Vagina (tissue), 2 donors: Measurements from ENCODE around the gene SCAMP4. TPM values are rescaled to one million over a fixed set of nuclear protein-coding genes. Genes with fewer than 3 reads are reported as not detected.

Experiments used
- DNase-seq, 2 donors: peaks; one replicate each; pipeline ENCODE4 v3.0.0-alpha.2; 2017; ENCODE audit errors: extremely low spot score in 2 of 2
- H3K27ac ChIP-seq: fragments of 200-600 bp; sonication (generic); one replicate; pipeline ENCODE4 v1.5.1; 2019
- H3K27me3 ChIP-seq: fragments of 200-600 bp; sonication (generic); one replicate; pipeline ENCODE4 v1.5.1; 2019
- H3K36me3 ChIP-seq, 2 donors: fragments of 200-600 bp; sonication (generic); one replicate each; pipeline ENCODE4 v1.5.1; 2017 to 2019
- H3K4me1 ChIP-seq: fragments of 200-600 bp; sonication (generic); one replicate; pipeline ENCODE4 v1.5.1; 2019
- H3K4me3 ChIP-seq, 2 donors: fragments of 200-600 bp; sonication (generic); 1 replicate in 1 of 2; 2 replicates in 1 of 2; pipeline ENCODE4 v1.5.1; 2016 to 2019
- H3K9me3 ChIP-seq: fragments of 200-600 bp; sonication (generic); one replicate; pipeline ENCODE4 v1.5.1; 2019
- POLR2A ChIP-seq, 2 donors: fragments of 450-650 bp; IDR thresholded peaks; one replicate each; pipeline ENCODE4 v1.6.1; 2017; ENCODE audit warnings: antibody characterized with exemption in 2 of 2, mild to moderate bottlenecking in 2 of 2, moderate library complexity in 2 of 2
- POLR2AphosphoS5 ChIP-seq, 2 donors: sonication (generic); formaldehyde crosslinking; IDR thresholded peaks; one replicate each; pipeline ENCODE4 v1.9.0; 2017; ENCODE audit warnings: antibody characterized with exemption in 2 of 2, mild to moderate bottlenecking in 2 of 2, low read depth in 1 of 2; ENCODE audit not compliant: insufficient read depth in 1 of 2
- intact Hi-C: fragments of 100-400 bp; cut with DNase I; formaldehyde crosslinking; loops from one replicate; pipeline ENCODE4 v1.15.1; 2023
- total RNA-seq: library from RNA; depleted of rRNA; stranded (reverse); fragments of >200 nt; gene quantifications from one replicate; pipeline ENCODE4 v1.2.3, GENCODE V29; 2016
- TF ChIP-seq, protein P1 (sequence below), 3 experiments: fragments of 450-650 bp in 2 of 3; fragments of 200-600 bp in 1 of 3; sonication (generic) in 1 of 3; IDR thresholded peaks; one replicate each; pipeline ENCODE4 v1.5.1; 2017 to 2019; ENCODE audit warnings: antibody characterized with exemption in 3 of 3, mild to moderate bottlenecking in 2 of 3, moderate library complexity in 2 of 3

SCAMP4 gene
- total RNA-seq, 1 donor from 2014 or later = 51.3 TPM

DNA sequence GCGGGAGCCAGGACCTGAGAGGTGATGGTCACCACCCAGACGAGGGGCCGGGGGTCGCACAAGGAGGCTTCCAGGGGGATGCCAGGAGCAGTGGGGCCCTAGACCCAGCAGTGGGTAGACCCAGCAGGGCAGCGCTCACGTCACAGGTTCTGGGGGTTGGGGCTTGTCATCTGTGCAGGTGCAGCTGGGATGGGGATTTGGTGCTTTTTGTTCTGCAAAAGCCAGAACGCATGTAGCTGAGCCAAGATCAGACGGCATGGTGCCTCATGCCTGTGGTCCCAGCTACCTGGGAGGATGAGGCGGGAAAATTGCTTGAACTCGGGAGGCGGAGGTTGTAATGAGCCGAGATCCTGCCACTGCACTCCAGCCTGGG, 50.9 kb downstream of the SCAMP4 start:
- peaks cover 10% of the 10 kb centered on the region for H3K4me1 ChIP-seq
- intact Hi-C loops = no loop called here
- H3K4me3 ChIP-seq = no peak overlapping the region
- no peaks in the 10 kb centered on the region for H3K27me3 ChIP-seq
- no peaks in the 10 kb centered on the region for H3K9me3 ChIP-seq
- TF ChIP-seq POLR2AphosphoS5 (IDR thresholded peaks at IDR 0.05; ENCODE audit: insufficient read depth in 1 of 2, low read depth in 1 of 2) = no peak
- TF ChIP-seq POLR2A (IDR thresholded peaks at IDR 0.05) = no peak
- TF ChIP-seq, protein P1, sequence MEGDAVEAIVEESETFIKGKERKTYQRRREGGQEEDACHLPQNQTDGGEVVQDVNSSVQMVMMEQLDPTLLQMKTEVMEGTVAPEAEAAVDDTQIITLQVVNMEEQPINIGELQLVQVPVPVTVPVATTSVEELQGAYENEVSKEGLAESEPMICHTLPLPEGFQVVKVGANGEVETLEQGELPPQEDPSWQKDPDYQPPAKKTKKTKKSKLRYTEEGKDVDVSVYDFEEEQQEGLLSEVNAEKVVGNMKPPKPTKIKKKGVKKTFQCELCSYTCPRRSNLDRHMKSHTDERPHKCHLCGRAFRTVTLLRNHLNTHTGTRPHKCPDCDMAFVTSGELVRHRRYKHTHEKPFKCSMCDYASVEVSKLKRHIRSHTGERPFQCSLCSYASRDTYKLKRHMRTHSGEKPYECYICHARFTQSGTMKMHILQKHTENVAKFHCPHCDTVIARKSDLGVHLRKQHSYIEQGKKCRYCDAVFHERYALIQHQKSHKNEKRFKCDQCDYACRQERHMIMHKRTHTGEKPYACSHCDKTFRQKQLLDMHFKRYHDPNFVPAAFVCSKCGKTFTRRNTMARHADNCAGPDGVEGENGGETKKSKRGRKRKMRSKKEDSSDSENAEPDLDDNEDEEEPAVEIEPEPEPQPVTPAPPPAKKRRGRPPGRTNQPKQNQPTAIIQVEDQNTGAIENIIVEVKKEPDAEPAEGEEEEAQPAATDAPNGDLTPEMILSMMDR (IDR thresholded peaks at IDR 0.05) = no peak
- H3K27ac ChIP-seq = no peak overlapping the region
- no peak for DNase-seq
- H3K36me3 ChIP-seq = no peaks in the 10 kb centered on the region

GRCh38 chr19:1956868-1957492, 51.8 kb downstream of the SCAMP4 start:
- Histone ChIP-seq H3K36me3 (no peaks in the 10 kb centered on the region), H3K27ac (no peak overlapping the region), H3K4me1 (peaks cover 17% of the 10 kb centered on the region), H3K27me3 (no peaks in the 10 kb centered on the region), H3K9me3 (no peaks in the 10 kb centered on the region), H3K4me3 (no peak overlapping the region)
- no peak for DNase-seq
- intact Hi-C loops = no loop called here
- TF ChIP-seq, protein P1 (IDR thresholded peaks at IDR 0.05) = no peak
- TF ChIP-seq POLR2A (IDR thresholded peaks at IDR 0.05) (no peak), POLR2AphosphoS5 (IDR thresholded peaks at IDR 0.05; ENCODE audit: insufficient read depth in 1 of 2, low read depth in 1 of 2) (no peak)

DNA sequence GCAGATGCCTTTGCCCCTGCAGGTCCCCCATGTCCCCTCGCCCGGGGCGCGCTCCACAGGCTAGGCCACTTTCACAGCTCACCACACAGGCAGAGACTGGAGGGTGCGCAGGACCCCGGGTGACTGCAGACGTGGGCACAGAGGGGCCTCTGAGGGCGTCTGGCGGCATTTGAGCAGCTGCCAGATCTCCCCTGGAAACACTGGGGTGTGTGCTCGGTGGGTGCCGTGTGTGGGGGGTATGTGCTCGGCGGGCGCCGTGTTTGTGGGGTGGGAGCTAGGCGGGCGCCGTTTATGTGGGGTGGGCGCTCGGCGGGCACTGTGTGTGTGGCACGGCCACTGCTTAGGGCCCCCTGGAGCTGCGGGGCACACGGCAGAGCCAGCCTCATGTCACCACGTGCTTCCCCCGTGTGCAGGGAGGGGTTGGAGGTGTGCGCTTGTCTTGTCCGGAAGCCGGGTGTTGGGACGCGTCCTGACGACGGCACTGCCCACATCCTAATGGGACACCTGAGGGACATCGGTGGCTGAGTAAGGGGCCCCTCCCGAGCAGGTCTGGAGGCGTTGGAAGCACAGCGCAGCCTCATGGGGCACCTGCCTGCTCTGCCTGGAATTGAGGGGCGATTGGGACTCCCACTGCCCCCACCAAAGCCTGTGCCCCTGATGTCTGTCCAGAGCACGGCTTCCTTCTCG, 52.5 kb downstream of the SCAMP4 start:
- no peak overlapping the region for H3K4me3 ChIP-seq
- H3K9me3 ChIP-seq = no peaks in the 10 kb centered on the region
- H3K4me1 ChIP-seq = peaks cover 17% of the 10 kb centered on the region
- TF ChIP-seq, protein P1 (IDR thresholded peaks at IDR 0.05) = no peak
- TF ChIP-seq POLR2A (IDR thresholded peaks at IDR 0.05) = no peak
- TF ChIP-seq POLR2AphosphoS5 (IDR thresholded peaks at IDR 0.05; ENCODE audit: insufficient read depth in 1 of 2, low read depth in 1 of 2) = no peak
- no peaks in the 10 kb centered on the region for H3K27me3 ChIP-seq
- no peaks in the 10 kb centered on the region for H3K36me3 ChIP-seq
- intact Hi-C loops = no loop called here
- H3K27ac ChIP-seq = no peak overlapping the region
- DNase-seq = no peak

DNA sequence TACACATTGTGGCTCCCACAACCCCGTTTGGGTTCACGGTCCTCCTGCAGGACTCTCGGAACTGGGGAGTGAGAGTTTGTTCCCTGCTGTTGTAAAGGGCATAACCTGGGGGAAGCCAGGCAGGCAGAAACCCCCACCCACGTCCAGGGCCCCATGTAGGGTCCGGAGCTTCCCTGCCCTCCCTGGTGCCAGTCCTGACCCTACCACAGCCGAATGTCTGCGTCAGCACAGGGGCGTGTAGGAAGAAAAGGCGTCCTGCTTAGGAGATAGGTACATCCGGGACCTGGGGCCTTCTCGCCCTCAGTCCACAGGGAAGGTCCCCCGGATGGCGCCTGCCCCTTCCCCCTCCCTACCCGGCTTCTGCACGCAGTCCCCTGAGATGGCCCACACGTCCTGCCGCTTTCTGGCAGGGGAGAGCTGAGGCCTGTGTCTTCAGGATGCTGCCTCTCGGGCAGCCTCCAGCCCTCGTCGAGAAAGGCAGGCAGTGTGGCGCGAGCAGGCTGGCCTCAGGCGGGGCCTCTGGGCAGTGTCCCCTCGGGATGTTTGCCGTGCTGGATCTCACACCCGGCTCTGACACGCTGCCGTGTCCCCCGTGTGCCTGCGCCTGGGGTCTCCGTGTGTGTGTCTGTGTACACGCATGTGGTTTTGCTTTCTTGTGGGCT, 54.9 kb downstream of the SCAMP4 start:
- Histone ChIP-seq H3K4me3 (no peak overlapping the region), H3K9me3 (no peaks in the 10 kb centered on the region), H3K4me1 (peaks cover 14% of the 10 kb centered on the region), H3K27ac (no peak overlapping the region), H3K36me3 (no peaks in the 10 kb centered on the region), H3K27me3 (no peaks in the 10 kb centered on the region)
- intact Hi-C loops = no loop called here
- DNase-seq = no peak
- TF ChIP-seq POLR2AphosphoS5 (IDR thresholded peaks at IDR 0.05; ENCODE audit: insufficient read depth in 1 of 2, low read depth in 1 of 2) (no peak), POLR2A (IDR thresholded peaks at IDR 0.05) (no peak)
- TF ChIP-seq, protein P1 (IDR thresholded peaks at IDR 0.05) = no peak
